GM13976 (cell line): ENCODE data around the gene RER1.

Experiments
- DNase-seq: peaks from one replicate; pipeline ENCODE4 v3.0.0; 2012; ENCODE audit warnings: low spot score
- CTCF ChIP-seq: IDR thresholded peaks from 2 replicates; pipeline ENCODE4 v1.5.1; 2012; ENCODE audit warnings: borderline replicate concordance, mild to moderate bottlenecking; ENCODE audit not compliant: insufficient read depth; ENCODE audit errors: extremely low read depth, missing control alignments, control extremely low read depth
- in situ Hi-C: fragments of 300-500 bp; cut with MboI; formaldehyde crosslinking; loops from one replicate; pipeline ENCODE4 v1.12.0; 2022; ENCODE audit warnings: low sequenced_read_pairs, mixed read lengths, inconsistent platforms; ENCODE audit not compliant: unreplicated experiment

Gene RER1

GRCh38 chr1:2358651-2359640 lies 32.7 kb upstream of the RER1 start:
- in situ Hi-C loops: no loop called here
- no peak for TF ChIP-seq CTCF

GRCh38 chr1:2360588-2361364 lies 30.9 kb upstream of the RER1 start:
- no peak for DNase-seq
- in situ Hi-C loops: no loop called here

More at GRCh38 chr1:2358651-2359640, 32.7 kb upstream of the RER1 start:
- no peak for DNase-seq

GRCh38 chr1:2363847-2364513 lies 27.7 kb upstream of the RER1 start:
- TF ChIP-seq CTCF: no peak
- in situ Hi-C loops: no loop called here
- DNase-seq: no peak

More at GRCh38 chr1:2360588-2361364, 30.9 kb upstream of the RER1 start:
- TF ChIP-seq CTCF: no peak

- in situ Hi-C loops: no loop called here
- DNase-seq: no peak
- no peak for TF ChIP-seq CTCF
Measured at GRCh38 chr1:2368053-2368744, 23.4 kb upstream of the RER1 start.

- no peak for TF ChIP-seq CTCF
- in situ Hi-C loops: no loop called here
- DNase-seq: no peak
Measured at GRCh38 chr1:2372551-2373490, 18.8 kb upstream of the RER1 start.
